Neutrophil (primary cell): ENCODE measurements around the gene MAZ.

Experiments used
- H3K27ac ChIP-seq: fragments of 200-600 bp; sonication (generic); 2 replicates; pipeline ENCODE4 v1.5.1; 2016; ENCODE audit warnings: mild to moderate bottlenecking, moderate library complexity
- H3K27me3 ChIP-seq: fragments of 200-600 bp; sonication (generic); 2 replicates; pipeline ENCODE4 v1.6.0; 2016; ENCODE audit warnings: mild to moderate bottlenecking
- H3K36me3 ChIP-seq: fragments of 200-600 bp; sonication (generic); 2 replicates; pipeline ENCODE4 v1.5.1; 2017
- H3K4me1 ChIP-seq, 2 experiments: fragments of 200-600 bp in 1 of 2; sonication (generic) in 1 of 2; 1 replicate in 1 of 2; 2 replicates in 1 of 2; pipeline versions ENCODE4 v1.5.1 to v1.6.1; 2013 to 2016; ENCODE audit warnings: low read depth in 1 of 2, low read length in 1 of 2, mild to moderate bottlenecking in 1 of 2, moderate library complexity in 1 of 2; ENCODE audit not compliant: control insufficient read depth in 1 of 2, insufficient read depth in 1 of 2
- H3K4me3 ChIP-seq, 2 experiments: fragments of 200-600 bp in 1 of 2; sonication (generic) in 1 of 2; 1 replicate in 1 of 2; 2 replicates in 1 of 2; pipeline ENCODE4 v1.5.1; 2013 to 2016; ENCODE audit warnings: low read depth in 1 of 2, low read length in 1 of 2, mild to moderate bottlenecking in 1 of 2, moderate library complexity in 1 of 2
- H3K9me3 ChIP-seq: fragments of 200-600 bp; sonication (generic); 2 replicates; pipeline ENCODE4 v1.5.1; 2016
- TF ChIP-seq, protein P1 (sequence below): fragments of 200-600 bp; sonication (generic); IDR thresholded peaks from 2 replicates; pipeline ENCODE4 v1.5.1; 2016; ENCODE audit warnings: antibody characterized with exemption

MAZ gene

GRCh38 chr16:29794231-29794710 is 12.1 kb upstream of the MAZ start:
- Histone ChIP-seq H3K27ac (peak overlapping the region; percentile 61), H3K36me3 (peaks cover 5% of the 10 kb centered on the region), H3K4me3 (no peak overlapping the region), H3K27me3 (no peaks in the 10 kb centered on the region), H3K4me1 (peaks cover 35 to 50% of the 10 kb centered on the region in 2 experiments), H3K9me3 (no peaks in the 10 kb centered on the region)
- TF ChIP-seq, protein P1, sequence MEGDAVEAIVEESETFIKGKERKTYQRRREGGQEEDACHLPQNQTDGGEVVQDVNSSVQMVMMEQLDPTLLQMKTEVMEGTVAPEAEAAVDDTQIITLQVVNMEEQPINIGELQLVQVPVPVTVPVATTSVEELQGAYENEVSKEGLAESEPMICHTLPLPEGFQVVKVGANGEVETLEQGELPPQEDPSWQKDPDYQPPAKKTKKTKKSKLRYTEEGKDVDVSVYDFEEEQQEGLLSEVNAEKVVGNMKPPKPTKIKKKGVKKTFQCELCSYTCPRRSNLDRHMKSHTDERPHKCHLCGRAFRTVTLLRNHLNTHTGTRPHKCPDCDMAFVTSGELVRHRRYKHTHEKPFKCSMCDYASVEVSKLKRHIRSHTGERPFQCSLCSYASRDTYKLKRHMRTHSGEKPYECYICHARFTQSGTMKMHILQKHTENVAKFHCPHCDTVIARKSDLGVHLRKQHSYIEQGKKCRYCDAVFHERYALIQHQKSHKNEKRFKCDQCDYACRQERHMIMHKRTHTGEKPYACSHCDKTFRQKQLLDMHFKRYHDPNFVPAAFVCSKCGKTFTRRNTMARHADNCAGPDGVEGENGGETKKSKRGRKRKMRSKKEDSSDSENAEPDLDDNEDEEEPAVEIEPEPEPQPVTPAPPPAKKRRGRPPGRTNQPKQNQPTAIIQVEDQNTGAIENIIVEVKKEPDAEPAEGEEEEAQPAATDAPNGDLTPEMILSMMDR, result no peak

DNA sequence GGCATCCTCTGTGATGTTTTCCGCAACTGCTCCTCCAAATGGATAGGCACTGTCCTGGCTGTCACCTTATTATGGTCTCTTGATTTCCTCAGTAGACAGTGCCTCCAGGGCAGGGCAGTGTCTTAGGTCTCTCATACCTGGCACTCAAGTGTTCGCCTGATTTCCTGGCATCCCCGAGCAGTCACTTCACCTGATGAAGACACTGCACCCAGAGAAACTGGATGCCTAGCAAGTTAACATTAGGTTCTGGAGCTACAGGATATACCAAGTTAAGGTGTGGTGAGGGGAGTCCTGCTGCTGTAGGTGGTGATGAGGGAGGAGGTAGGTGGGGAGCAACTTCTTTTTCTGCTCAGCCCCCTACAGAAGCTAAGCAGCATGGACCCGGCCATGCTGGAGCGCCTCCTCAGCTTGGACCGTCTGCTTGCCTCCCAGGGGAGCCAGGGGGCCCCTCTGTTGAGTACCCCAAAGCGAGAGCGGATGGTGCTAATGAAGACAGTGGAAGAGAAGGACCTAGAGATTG is 3.9 kb upstream of the MAZ start:
- H3K4me3 ChIP-seq, result no peak overlapping the region
- no peaks in the 10 kb centered on the region for H3K27me3 ChIP-seq
- peaks cover 7% of the 10 kb centered on the region for H3K36me3 ChIP-seq
- H3K9me3 ChIP-seq, result no peaks in the 10 kb centered on the region
- H3K4me1 ChIP-seq, result peaks cover 15 to 19% of the 10 kb centered on the region in 2 experiments
- H3K27ac ChIP-seq, result peak overlapping the region; percentile 99
- TF ChIP-seq, protein P1, result no peak

- Histone ChIP-seq H3K4me1 (peaks cover 30 to 35% of the 10 kb centered on the region in 2 experiments), H3K36me3 (peaks cover 12% of the 10 kb centered on the region), H3K27ac (peak overlapping the region; percentile 99), H3K4me3 (peak overlapping the region in 1 of 2 experiments; percentile 97), H3K9me3 (no peaks in the 10 kb centered on the region), H3K27me3 (no peaks in the 10 kb centered on the region)
- TF ChIP-seq, protein P1, result no peak
These were observed 2.3 kb upstream of the MAZ start for GRCh38 chr16:29804020-29804419.

GRCh38 chr16:29804455-29805231 is 1.7 kb upstream of the MAZ start:
- no peaks in the 10 kb centered on the region for H3K27me3 ChIP-seq
- H3K4me3 ChIP-seq, result peak overlapping the region; percentile 95 to 97
- TF ChIP-seq, protein P1, result no peak
- H3K4me1 ChIP-seq, result peaks cover 35 to 40% of the 10 kb centered on the region in 2 experiments
- H3K9me3 ChIP-seq, result no peaks in the 10 kb centered on the region
- H3K36me3 ChIP-seq, result peaks cover 14% of the 10 kb centered on the region
- peak overlapping the region; percentile 99 for H3K27ac ChIP-seq

DNA sequence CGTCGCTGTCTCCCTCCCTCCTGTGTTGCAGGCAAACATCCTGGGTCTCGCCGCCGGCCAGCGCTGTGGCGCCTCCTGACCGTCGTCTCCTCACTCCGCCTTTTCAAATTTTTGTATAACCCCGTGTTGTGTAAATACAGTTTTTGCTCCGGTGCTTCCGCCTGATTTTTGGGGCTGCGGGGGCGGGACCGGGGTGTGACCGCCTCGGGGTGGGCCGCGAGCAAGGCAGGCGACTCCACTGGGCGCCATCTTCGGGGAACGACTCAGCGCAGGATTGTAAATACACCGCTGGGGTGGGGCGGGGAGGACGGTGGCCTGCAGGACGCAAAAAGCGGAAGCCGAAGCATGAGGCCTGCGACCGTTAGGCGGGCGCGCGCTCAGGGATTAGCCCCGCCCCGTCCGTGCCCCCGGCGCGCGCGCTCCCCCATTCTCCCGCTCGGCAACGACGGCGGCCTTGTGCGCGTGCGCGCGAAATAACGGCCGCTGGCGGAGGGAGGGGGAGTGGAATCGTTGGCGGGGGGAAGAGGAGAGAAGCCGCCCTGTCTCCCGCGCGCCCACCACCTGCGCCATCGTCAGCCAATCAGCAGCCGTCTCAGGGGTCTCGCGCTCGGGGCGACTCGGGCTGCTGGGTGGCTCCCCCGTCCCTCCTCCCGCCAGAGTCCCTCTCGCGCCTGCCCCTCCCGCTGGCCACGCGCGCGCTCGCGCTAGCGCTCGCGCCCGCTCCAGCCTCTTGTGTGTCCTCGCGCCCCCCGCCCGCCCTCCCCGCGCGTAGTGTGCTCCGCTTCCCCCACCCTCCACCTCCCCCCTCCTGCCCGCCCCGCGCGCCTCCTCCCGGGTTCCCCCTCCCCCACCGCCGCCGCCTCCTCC is 864 bp upstream of the MAZ start:
- Histone ChIP-seq H3K27ac (peak overlapping the region; percentile 99), H3K9me3 (no peaks in the 10 kb centered on the region), H3K4me1 (peaks cover 38 to 45% of the 10 kb centered on the region in 2 experiments), H3K36me3 (peaks cover 21% of the 10 kb centered on the region), H3K27me3 (no peaks in the 10 kb centered on the region), H3K4me3 (peak overlapping the region; percentile 95 to 97)
- TF ChIP-seq, protein P1, result peak; percentile 62
